Activated T-helper 9 cell treated with anti-CD3 and anti-CD28 coated beads, Interleukin-2, amount 50 U/mL, for 16 hours (primary cell): Measurements from ENCODE around the gene C10orf105.

Experiments
- DNase-seq: peaks from one replicate; pipeline ENCODE4 v3.0.0-alpha.2; 2020; ENCODE audit warnings: low read depth

C10orf105 gene, protein sequence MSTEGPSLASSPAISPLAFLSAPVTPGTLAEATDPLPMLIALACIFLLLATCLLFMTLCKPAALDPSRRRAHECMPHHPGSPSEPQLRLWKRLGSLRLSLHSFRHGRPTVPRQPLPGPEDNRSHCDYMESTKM

DNA sequence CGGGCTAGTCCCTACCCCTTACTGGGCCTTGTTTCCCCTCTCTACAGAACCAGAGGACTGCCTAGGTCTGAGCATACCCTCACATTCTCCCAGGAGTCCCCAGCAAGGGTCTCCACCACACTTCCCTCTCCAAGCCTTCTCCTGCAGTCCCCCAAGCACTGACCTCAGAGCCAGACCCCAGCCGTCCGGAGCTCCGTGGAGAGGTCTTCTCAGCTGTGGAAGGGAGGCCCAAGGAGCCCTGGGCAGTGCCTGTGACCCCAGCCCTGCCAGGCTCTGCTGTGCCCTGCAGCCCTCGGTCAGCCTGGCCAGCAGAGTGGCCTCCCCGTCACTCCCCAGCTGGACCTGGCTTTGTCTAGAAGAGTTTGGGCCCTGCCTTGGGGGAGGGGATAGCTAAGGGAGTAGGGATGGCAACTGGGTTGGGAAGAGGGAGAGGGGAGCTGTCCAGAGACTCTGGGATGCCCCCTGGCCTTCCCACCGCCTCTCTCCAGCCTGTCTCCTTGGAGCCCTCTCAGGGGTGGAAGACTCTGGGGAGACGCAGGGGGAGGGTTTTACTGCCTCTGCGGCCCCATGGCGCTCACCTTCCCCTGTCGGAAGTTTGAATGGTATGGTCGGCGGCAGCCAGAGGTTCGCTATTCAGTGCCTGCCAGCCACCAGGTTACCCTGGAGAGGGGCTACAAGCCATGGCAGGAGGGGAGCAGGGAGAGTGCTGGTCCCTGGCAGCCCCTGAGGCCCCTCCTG lies at the start of gene C10orf105:
TSS of gene C10orf105 (minus strand) at position 315 of the 738 bp plus-strand sequence. CDS start 3,441 bp downstream, outside the sequence.
- DNase-seq, result no peak

DNA sequence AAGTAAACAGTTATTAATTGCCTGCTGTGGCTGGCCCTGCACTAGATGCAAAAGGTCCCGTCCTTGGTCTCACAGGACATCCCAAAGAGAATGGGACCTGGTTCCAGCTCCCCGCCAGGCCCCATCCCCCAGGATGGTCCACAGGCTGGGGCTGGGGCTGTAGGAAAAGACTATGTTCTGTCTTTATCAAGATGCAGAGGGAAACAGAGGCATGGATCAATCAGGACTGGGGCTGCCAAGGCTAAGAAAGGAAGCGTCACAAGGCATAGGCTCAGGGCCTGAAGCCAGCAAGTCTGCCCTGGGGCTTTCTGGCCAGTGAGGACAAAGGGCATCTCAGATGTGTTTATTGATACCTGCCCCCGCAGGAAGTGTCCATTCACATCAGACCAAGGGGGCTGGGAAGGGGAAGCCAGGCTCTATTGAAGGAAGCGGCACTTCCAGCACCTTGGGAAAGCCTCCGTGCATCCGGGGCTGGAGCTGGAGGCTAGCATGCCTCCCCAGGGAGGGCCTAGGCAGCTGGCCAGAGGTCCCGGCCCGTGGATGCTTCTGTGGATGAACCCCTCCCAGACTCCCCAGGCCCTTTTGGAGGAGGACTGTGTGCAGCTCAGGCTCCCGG lies 48.0 kb upstream of the C10orf105 start:
- no peak for DNase-seq

GRCh38 chr10:71766717-71767419 lies 47.3 kb upstream of the C10orf105 start:
- DNase-seq, result no peak

DNA sequence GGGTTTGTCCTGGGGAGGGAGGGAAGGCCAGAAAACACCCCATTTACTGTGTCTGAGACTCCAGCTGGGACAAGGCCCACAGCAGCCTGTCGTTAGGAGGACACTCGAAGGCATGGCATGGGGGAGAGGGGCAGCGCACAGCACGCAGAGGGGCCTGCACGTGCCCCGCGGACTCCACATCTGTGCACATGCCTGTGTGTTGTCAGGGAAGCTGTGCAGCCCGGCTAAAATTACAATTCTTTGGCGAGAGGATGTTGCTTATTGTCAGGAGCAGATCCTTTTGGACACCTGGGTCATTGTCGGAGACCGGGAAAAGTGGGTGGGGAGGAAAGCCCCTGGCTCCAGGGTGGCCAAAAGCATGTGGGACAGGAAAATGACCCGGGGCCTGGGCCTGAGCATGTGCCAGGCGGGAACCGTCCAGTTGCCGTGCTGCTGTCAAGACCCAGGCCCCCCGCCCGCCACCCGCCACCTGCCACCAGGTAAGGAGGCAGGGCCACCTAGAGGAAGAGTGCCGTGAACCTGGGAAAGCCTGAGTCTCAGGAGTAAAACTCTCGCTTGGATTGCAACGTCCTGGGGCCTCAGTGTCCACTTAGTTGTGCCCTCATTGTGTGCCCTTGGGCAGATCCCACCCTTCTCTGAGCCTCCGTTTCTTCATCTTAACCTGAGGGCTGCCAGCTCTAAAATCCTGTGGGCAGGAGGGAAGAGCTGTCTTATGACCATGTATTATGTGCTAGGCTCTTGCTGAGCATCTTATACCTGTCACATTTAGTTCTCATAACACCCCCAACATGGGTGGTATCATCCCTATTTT lies 46.5 kb upstream of the C10orf105 start:
- no peak for DNase-seq

DNA sequence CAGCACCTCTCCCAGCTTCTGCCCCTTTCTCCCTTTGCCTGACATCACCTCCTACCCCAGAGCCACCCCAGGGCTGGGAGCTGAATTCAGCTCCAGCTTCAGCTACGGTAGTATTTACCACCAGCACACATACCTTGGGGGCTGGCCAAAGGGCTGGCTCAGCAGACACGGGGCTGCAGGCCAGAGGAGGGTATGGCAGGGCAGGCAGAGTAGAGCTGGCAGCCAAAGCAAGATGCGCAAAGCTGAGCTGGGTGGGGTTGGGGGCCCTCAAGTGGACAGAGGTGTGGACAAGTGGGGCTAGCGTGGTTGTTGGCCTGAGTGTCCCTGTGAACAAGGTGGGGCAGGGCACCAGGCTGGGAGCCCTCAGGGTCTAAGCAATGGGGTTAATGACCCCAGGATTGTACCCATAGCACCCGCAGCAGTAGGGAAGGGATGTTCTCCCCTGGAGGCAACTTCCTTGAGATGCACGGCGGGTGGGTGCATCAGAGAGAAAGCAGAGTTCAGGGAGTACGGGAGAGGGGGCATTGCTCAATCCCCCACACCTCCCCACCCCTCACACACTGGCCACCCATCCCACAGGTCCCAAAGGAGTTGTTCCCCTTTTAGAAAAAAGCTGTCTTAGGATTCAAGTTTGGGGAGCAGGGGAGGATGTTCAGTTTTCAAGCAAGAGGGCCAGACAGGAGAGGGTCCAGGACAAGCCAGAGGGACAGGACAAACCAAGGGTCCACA lies 45.8 kb upstream of the C10orf105 start:
- no peak for DNase-seq

DNA sequence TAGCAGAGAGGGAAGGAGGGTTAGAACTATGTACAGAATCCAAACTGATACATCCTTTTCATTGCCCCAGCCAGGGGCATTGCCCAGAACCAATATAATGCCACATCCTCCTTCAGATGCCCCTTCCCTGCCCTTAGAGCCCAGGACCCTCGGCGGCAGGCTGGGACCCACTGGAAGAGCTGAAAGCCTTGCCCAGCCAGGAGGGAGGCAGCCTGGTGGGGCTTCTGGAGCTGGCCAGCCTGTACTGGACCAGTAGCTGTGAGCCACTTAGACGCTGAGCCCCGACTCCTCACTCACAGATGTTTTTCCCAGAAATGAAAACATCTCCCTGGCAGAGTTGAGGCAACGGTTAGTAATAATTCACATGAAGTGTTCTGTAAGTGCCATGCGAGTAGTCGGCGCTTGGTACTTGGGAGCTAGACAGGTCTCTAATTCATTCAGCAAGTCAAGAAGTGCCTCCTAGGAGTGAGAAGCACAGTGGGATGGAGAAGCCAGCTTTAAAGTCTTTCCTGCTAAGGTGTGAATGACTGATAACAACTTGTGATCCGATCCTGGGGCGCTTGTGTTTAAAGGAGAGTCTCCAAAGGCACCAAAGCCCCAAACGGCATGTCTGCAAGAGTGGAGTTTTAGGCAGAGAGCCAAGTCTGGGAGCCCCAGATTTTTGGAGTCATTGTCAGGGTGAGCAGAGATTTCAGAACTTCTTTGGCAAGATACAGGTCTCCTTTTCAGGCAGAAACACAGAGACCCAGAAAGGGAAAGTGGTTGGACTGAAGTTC lies 44.0 kb upstream of the C10orf105 start:
- no peak for DNase-seq

DNA sequence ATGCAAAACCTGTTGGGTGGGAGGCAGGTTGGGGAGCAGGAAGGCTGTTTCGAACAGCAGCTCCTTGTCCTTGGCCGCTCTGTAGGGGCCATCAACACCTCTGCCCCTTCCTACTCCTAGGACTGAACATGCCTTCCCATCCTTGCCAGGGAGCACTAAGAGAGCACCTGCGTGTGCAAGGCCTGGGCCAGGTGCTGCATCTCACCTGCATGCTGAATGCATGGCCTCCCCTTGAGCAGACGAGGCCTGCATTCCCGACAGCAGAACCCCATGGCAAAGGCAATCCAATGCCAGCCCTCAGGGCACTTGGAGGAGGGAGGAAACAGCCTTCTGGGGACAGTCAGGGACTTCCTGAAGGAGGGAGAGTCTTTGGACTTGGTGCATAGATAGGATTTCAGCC lies 42.7 kb upstream of the C10orf105 start:
- no peak for DNase-seq

DNA sequence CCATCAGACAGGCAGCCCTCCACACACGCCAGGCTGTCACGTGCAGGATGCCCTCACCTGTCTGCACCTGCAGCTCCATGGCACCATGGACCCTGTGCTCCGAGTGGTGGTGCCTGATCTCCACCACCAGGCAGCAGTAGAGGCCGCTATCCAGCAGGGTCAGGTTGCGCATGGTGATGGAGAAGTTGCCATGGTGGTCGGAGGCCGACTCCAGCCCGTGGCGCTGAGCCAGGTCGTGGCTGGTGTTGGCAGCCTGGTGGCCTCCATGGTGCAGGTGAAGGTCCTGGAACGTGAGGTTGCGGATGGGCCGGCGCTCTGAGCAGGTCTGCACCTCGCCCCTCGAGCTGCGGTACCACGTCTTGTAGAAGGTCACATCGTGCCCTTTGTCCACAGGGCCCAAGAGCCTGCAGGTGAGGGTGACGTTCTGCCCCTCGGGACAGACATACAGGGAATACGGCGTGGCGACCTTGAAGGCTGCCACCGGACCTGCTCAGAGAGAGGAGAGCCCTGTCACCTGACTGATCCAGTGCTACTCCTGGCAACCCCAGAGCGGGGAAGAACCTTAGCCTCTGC lies 42.0 kb upstream of the C10orf105 start:
- DNase-seq, result no peak

DNA sequence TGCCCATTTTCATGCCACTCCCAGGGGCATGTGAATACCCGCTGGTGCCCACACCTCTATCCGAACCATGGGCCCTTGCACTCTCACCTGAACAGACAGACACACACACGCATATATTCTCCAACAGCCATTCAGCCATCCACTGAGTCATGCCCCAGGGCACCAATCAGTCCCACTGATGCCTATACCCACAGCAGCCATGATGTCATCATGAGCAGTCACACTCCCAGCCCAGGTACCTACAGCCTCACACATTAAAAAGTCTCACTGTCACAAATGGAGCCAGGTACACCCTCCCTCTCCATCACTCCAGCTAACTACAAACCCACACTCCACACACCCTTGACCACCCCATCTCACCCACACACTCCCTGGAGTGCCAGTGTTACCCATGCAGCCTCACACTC lies 41.5 kb upstream of the C10orf105 start:
- DNase-seq, result peak; percentile 37

DNA sequence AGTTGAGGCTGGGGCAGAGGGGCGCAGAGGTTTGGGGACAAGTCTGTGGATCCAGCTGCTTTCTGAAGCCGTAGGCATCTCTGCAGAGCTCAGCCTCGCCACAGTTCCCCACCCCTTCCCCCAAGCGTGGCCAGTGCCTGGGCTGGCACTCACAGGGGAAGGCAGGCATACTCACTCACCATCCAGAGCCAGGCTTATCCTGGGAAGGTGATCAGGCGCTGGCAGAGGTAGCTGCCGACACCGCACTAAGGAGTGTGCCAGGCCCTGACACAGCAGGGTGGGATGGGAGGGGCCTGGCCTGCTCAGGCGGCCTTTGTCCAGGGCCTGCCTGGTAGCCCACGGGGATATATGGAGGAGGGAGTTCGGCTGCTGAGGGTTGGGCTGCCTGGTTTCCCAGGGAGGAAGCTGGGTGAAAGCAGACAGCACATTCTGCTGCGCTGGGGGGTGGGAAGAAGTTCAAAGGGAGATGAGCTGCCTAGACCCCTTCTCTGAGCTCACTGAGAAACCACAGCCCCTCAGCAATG lies 37.9 kb upstream of the C10orf105 start:
- DNase-seq, result no peak

- DNase-seq, result no peak
Observed at GRCh38 chr10:71756311-71757191, 37.0 kb upstream of the C10orf105 start.

DNA sequence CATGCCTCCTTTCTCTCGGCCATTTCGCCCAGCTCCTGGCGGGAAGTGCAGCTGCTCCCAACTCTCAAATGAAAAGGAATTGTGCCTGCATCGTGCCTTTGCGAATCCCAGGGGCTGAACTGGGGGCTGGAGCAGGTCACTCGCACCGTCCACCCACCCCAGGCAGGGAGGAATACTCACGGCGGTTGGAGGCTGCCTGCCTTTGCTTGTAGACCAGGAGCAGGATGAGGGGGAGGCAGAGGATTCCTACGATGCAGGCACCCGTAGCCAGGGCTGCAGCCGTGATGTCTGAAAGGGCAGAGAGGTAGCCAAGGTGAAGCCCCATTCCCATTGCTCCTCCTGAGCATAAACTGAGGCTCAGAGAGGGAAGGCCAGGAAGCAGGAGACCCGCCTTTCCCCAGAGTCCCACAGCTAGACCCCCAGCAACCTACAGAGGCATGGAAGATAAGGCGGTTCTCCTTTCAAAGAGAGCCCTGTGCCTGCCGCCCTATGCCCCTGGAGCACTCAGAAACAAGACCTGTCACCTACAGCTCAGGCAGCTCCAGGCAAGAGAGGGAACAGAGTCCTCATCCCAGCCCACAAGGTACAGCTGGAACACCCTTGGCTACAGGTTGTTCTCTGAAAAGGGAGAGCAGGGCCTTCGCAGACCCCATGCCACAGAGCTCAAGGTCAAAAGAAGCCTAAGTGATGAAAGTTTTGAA lies 35.8 kb upstream of the C10orf105 start:
- no peak for DNase-seq

DNA sequence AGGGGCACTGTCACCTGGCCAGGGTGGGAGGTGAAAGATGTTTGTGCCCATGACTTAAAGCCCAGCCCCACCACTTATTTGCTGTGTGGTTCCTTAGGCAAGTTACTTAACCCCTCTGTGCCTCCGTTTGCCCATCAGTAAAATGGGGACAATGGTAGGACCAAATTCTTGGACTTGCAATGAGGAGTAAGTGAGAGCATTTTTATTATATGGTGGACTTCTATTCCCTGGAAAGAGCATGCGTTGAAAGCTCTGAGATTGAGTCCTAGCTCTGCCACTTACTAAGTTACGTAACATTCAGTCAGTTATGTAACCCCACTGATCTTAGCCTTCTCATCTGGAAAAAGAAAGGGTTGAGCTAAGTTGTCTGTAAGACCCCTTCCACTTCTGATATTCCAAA lies 35.0 kb upstream of the C10orf105 start:
- DNase-seq, result no peak

GRCh38 chr10:71753960-71754505 lies 34.5 kb upstream of the C10orf105 start:
- DNase-seq, result no peak

- no peak for DNase-seq
Observed at GRCh38 chr10:71753091-71753959, 33.7 kb upstream of the C10orf105 start.

DNA sequence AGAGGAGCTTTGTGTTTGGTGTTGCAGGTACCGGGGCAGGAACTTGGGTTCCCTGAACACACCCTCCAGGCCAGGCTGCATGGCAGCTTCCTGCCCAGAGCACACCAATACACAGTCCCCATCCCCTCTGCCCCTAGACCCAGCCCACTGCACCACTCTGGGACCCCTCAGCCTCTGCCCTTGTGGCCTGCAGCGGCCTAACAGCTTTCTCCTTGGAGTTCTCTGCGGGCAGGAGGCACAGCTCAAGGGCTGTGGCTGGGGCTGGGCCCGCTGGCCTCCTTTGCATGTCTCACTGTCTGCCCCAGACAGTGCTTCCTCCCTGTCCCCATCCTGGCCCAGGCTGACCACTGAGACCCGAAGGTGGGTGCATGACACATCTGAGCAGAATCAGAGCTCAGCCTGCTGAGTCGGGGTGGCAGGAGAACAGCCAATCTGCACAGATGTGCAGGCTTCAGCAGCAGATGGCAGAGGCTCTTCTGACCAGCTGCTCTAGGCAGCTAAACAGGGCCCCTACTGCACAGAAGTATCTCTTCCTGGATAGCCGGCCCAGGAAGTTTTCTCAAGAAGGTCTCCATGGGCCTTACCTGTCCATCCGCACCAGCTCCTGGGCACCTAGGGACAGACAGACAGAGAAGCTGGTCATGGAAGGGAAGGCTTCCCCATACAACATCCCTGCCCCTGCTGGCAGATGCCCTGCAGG lies 33.0 kb upstream of the C10orf105 start:
- no peak for DNase-seq
